Measurements from ENCODE around the gene CAPN5. TPM values are rescaled to one million over a fixed set of nuclear protein-coding genes. Genes with fewer than 3 reads are reported as not detected.
A peak's percentile ranks its signal among the peaks of the same experiment; 100 is the strongest.

Gene CAPN5
- total and polyA plus RNA-seq, 2 of the 8 experiments (the other 6 are each of a cell fraction or from before 2014, with no cell fraction given) = 21.5 to 22.4 TPM

GRCh38 chr11:77082838-77083565, 16.2 kb downstream of the CAPN5 start:
- no peak for FAIRE-seq
- Histone ChIP-seq H2AK5ac (ENCODE audit: low read depth, low read length) (no peak overlapping the region), H3K27me3 (replicated peaks in 1 of 4; ENCODE audit: control insufficient read depth in 3 of 4, extremely low read depth in 1 of 4, insufficient read depth in 3 of 4, low read length in 3 of 4) (no peaks in the 10 kb centered on the region), H3K4me1 (replicated peaks in 1 of 4; ENCODE audit: control insufficient read depth in 3 of 4, insufficient read depth in 4 of 4, low read length in 3 of 4) (peaks cover 0 to 2% (median 0%) of the 10 kb centered on the region in 4 experiments; a peak in 2 of 7 replicates), H2BK5ac (ENCODE audit: low read depth, low read length) (peak overlapping the region; percentile 16; the same call in 1 of the 2 replicates), H3K18ac (ENCODE audit: extremely low read depth, low read length) (no peak overlapping the region), H2BK15ac (ENCODE audit: low read length) (no peak overlapping the region), H3K79me1 (ENCODE audit: low read depth, low read length) (no peaks in the 10 kb centered on the region; the same call in 1 of the 2 replicates), H3K9me3 (ENCODE audit: insufficient read depth in 2 of 2, low read depth in 1 of 2, low read length in 1 of 2) (no peaks in the 10 kb centered on the region), H3K4ac (replicated peaks; ENCODE audit: insufficient read length, low read depth, low read length) (no peak overlapping the region), H3K23ac (ENCODE audit: insufficient read length) (no peak overlapping the region), H3K79me2 (ENCODE audit: control insufficient read depth in 1 of 2, insufficient read depth in 2 of 2, low read length in 2 of 2) (no peaks in the 10 kb centered on the region), H3K27ac (ENCODE audit: low read depth, low read length) (no peak overlapping the region), H3K9ac (replicated peaks in 1 of 4; ENCODE audit: extremely low read depth in 1 of 4, low read depth in 3 of 4, low read length in 3 of 4) (peak overlapping the region in 1 of 4 experiments; percentile 37; a peak in 1 of 7 replicates), H3K23me2 (ENCODE audit: low read depth, low read length) (no peaks in the 10 kb centered on the region), H2BK12ac (ENCODE audit: low read depth, low read length) (no peak overlapping the region), H3K4me3 (ENCODE audit: extremely low read depth in 1 of 4, insufficient read depth in 2 of 4, low read depth in 3 of 4, low read length in 4 of 4) (no peak overlapping the region), H2AFZ (ENCODE audit: low read length) (no peak overlapping the region), H2BK120ac (replicated peaks; ENCODE audit: low read depth, low read length) (no peak overlapping the region), H4K20me1 (replicated peaks in 1 of 2; ENCODE audit: control insufficient read depth in 1 of 2, insufficient read depth in 2 of 2, low read length in 2 of 2) (peaks cover 0 to 5% of the 10 kb centered on the region in 2 experiments), H3K14ac (ENCODE audit: insufficient read length) (no peak overlapping the region), H4K8ac (ENCODE audit: extremely low read depth, insufficient read depth, low read length) (peak overlapping the region; percentile 53; the same call in 1 of the 2 replicates), H4K5ac (ENCODE audit: insufficient read length, low read depth, low read length) (no peak overlapping the region), H3K4me2 (ENCODE audit: insufficient read depth in 1 of 2, low read depth in 2 of 2, low read length in 2 of 2) (no peak overlapping the region), H3K36me3 (ENCODE audit: control insufficient read depth in 2 of 4, insufficient read depth in 4 of 4, low read length in 3 of 4) (no peaks in the 10 kb centered on the region), H2BK20ac (ENCODE audit: low read length) (no peak overlapping the region), H4K91ac (replicated peaks; ENCODE audit: insufficient read length, low read length) (no peak overlapping the region), H3K56ac (replicated peaks; ENCODE audit: insufficient read length, low read depth, low read length) (no peak overlapping the region)
- no peak for DNase-seq (ENCODE audit: low read depth in 1 of 2, low spot score in 2 of 2)
- TF ChIP-seq ATF3 (IDR thresholded peaks at IDR 0.05; ENCODE audit: insufficient read depth, low read depth, low read length) (no peak), TAF1 (IDR thresholded peaks at IDR 0.05; ENCODE audit: low read depth, low read length) (no peak), NANOG (IDR thresholded peaks at IDR 0.05; ENCODE audit: insufficient read depth, low read depth, low read length, poor library complexity, severe bottlenecking) (no peak)
- WGBS, 2 experiments (ENCODE audit: extremely low coverage in 1 of 2, insufficient coverage in 1 of 2, insufficient read length in 1 of 2, insufficient replicate concordance in 2 of 2, low coverage in 1 of 2, low lambda C conversion rate in 2 of 2, missing lambda C conversion rate in 1 of 2) = 89% methylated on average over 15 of the region's 15 CpGs; no CpG with 5 or more reads in 1 of the 2 experiments
- ChIA-PET POLR2A (ENCODE audit: partially characterized antibody) (interaction anchor here (1.4 to 2.5 kb wide), 2 partner anchors 8 to 9 kb away, joined by 4 to 7 read pairs; no protein-coding TSS in a partner anchor), CTCF (ENCODE audit: partially characterized antibody) (interaction anchor here (0.7 to 8.4 kb wide), 12 partner anchors 10 to 361 kb away, joined by 3 to 95 read pairs (median 5); partner anchors contain the start of genes MYO7A and OMP)
